Thyroid gland (tissue), 4 donors: ENCODE measurements around the gene BTNL3.

Experiments used
- POLR2A ChIP-seq, 2 donors: fragments of 450-650 bp; IDR thresholded peaks; one replicate each; pipeline ENCODE4 v1.6.1; 2017; ENCODE audit warnings: antibody characterized with exemption in 2 of 2, mild to moderate bottlenecking in 2 of 2, moderate library complexity in 1 of 2
- TF ChIP-seq, protein P1 (sequence below), 6 experiments: fragments of 200-600 bp in 3 of 6; fragments of 450-650 bp in 3 of 6; sonication (generic) in 3 of 6; IDR thresholded peaks; one replicate each; pipeline ENCODE4 v1.5.1; 2016 to 2019; ENCODE audit warnings: antibody characterized with exemption in 6 of 6, mild to moderate bottlenecking in 2 of 6, inconsistent platforms in 1 of 6, moderate library complexity in 1 of 6

DNA sequence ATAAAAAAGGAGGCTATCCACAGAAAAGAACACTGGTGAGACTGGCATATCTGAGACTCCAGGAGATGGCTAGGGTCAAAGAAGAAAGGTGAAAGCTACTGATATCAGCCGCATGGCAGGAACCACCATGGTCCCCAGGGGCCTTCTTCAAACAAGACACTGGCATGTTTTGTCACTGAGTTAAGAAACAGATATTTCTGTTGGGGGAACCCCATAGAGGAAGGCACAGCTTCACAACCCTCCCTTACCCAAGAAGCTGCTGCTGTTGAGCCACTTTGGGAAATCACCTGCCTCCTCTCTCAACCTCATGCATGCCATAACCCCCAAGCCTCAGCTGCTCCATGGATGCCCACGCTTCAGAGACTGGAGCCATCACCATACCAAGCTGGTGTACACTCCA is 13.3 kb upstream of the BTNL3 start:
- TF ChIP-seq, protein P1, sequence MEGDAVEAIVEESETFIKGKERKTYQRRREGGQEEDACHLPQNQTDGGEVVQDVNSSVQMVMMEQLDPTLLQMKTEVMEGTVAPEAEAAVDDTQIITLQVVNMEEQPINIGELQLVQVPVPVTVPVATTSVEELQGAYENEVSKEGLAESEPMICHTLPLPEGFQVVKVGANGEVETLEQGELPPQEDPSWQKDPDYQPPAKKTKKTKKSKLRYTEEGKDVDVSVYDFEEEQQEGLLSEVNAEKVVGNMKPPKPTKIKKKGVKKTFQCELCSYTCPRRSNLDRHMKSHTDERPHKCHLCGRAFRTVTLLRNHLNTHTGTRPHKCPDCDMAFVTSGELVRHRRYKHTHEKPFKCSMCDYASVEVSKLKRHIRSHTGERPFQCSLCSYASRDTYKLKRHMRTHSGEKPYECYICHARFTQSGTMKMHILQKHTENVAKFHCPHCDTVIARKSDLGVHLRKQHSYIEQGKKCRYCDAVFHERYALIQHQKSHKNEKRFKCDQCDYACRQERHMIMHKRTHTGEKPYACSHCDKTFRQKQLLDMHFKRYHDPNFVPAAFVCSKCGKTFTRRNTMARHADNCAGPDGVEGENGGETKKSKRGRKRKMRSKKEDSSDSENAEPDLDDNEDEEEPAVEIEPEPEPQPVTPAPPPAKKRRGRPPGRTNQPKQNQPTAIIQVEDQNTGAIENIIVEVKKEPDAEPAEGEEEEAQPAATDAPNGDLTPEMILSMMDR (IDR thresholded peaks at IDR 0.05) = no peak
- TF ChIP-seq POLR2A (IDR thresholded peaks at IDR 0.05) = no peak
